GM21723 (cell line): Measurements from ENCODE around the gene PRRC2C.
A peak's percentile ranks its signal among the peaks of the same experiment; 100 is the strongest.
"Not testable (repeated sequence)": the region's sequence is repeated elsewhere in the genome, so short reads cannot be mapped to it uniquely, and the experiment has no call there.

ENCODE experiments used
- ATAC-seq: cut with Tn5 transposase; IDR thresholded peaks from one replicate; pipeline ENCODE4 v1.9.1; 2021; ENCODE audit warnings: mild to moderate bottlenecking, moderate library complexity; ENCODE audit not compliant: unreplicated experiment

The PRRC2C gene

DNA sequence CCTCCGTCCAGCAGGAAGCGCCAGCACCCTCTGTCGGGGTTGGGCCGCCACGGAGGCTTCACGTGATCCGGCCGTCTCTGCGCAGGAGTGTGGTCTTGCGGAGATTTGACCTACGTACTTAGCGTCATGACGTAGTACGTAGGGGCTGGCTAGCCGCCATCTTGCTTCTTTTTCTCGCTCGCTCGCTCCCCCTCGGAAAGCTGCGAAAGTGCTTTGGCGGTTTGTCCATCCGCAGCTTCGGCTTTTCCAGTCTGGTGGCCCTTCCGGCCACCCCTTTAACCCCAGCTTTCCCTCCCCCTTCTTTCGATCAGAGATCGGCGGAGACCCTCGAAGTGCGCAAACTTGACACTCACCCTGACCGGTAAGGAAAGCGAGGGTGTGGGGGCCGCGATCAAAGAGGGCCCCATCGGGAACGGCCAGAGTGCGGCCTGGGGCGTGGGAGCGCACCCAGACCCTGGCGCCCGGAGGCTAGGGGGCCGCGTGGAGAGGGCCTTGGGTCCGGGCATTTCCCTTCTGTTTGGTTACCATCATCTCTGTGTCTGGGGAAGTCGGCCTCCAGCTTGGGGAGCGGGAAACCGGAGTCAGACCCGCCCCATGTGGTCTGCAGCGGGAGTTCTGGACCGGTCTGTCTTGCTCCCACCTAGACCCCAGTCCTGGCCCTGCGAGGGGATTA is at the start of gene PRRC2C:
PRRC2C (plus strand) TSS at position 156 of the 673 bp plus-strand sequence. CDS start 26,559 bp downstream, outside the sequence.
- ATAC-seq: peak; percentile 95

GRCh38 chr1:171438441-171438840 is 46.9 kb upstream of the PRRC2C start:
- no peak for ATAC-seq

GRCh38 chr1:171440201-171440600 is 45.1 kb upstream of the PRRC2C start:
- ATAC-seq: not testable (repeated sequence)

- ATAC-seq: not testable (repeated sequence)
Measured at GRCh38 chr1:171441278-171441895, 43.9 kb upstream of the PRRC2C start.

DNA sequence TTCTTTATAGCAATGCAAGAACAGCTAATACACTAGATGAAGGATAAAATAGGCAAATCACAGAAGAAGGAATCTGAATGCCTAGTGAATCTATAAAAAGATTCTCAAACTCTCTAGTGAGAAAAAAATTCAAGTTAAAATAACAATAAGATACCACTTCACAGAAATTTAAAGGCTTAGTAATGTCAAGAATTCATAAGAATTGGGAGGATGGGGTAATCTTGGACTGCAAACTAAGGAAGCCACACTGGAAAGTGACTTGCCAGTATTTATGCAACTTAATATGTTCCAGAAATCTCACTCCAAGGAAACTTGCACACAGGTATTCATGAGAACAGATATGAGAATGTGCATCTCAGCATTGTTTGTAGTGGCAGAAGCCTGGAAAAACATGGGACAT is 38.9 kb upstream of the PRRC2C start:
- ATAC-seq: no peak

DNA sequence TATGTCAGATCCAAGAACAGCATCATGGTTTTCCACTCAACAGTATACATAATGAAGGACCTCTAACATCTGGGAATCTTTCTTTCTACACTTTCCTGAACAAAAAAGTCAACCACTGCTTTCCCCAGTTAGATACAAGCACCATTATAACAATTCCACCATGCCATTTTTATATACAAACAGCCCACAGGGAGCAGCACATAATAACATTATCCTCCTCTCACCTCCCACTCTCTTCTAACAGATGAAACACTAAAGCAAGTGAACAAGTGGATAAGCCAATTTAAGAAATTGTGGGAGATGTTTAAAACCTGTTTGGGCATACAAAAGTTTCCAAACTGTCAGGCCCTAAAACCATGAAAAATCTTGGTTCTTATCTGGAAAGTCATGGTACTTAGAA is 29.4 kb upstream of the PRRC2C start:
- ATAC-seq: no peak

DNA sequence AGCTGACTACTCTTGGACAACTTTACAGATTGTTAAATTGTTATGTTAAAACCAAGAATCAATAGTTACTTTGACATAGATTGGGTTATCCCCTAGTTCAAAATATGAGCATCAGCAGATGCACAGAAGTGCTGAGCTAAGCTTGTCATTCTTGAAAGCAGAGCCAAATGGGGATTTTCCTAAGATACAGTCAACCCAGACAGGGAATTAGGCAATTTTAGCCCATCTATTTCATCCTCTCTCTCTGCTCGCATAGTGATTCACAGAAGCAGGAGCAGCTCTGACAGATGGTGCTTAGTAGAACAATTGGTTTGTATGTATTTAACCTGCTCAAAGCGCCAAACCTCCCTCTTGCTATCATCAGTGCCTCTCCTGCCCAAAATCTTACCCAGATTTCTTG is 27.9 kb upstream of the PRRC2C start:
- ATAC-seq: no peak

DNA sequence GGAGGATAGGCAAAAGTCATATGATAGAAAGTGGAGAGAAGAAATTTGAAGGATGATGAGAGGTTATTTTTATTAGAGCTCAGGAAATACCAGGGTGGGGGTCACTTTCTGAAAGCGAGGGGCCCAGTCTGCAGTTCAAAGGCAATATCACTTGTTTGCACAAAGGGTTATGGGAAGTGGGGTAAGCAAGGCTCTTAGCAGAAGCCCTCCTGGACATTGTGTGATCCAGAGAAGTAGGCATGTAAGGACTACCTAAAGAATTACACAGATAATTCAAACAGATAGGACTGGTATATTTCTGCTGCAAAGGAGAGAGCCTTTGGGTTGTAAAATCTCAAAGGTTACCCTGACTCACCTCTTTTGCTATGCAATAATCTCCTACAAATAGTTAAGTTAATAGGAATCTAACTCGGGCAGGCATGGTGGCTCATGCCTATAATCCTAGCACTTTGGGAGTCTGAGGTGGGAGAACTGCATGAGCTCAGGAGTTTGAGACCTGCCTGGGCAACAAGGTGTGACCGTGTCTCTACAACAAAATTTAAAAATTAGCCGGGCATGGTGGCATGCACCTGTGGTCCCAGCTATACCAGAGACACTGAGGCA is 25.2 kb upstream of the PRRC2C start:
- no peak for ATAC-seq

GRCh38 chr1:171467626-171468025 is 17.7 kb upstream of the PRRC2C start:
- no peak for ATAC-seq

DNA sequence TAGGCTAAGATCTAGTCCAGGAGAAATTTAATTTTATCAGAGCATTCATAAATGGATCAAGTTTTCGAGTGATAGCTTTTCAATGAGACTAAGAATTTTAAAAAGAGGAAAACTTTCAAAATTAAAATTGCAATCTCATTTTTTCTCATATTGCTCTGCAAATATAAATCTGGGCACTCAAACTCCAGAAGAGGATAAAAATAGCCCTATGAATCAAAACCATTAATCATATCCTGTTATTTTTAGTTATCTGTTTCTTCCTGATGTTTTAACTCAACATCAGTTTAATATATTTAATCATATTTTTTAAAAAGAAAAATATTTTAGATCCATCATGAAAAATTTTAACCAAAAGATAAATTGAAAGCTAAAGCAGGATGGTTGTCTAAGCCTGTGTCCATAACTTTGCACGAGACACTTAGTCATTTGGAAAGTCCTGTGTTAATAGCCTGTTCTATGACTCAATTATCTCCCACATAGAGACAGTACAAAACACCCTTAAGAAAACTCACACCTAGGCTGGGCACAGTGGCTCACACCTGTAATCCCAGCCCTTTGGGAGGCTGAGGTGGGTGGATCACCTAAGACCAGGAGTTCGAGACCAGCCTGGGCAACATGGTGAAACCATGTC is 17.1 kb upstream of the PRRC2C start:
- peak; percentile 87 for ATAC-seq

DNA sequence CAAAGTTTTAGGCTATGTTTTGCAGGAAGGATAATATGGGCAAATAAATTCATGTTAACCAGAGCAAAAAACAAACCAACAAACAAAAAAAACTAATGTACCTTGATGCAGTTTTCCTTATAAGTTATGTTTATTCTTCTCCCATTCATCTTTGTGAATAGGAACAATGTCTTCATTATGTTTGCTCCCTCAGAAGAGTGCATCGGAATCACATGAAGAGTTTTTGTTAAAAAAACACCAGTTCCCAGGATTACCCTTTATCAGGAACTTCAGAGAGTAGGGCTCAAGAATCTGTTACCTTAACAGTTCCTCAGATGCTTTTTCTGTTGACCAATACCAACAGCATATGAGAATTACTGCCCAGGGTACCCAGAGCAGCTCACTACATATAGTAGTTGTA is 14.6 kb upstream of the PRRC2C start:
- ATAC-seq: no peak

DNA sequence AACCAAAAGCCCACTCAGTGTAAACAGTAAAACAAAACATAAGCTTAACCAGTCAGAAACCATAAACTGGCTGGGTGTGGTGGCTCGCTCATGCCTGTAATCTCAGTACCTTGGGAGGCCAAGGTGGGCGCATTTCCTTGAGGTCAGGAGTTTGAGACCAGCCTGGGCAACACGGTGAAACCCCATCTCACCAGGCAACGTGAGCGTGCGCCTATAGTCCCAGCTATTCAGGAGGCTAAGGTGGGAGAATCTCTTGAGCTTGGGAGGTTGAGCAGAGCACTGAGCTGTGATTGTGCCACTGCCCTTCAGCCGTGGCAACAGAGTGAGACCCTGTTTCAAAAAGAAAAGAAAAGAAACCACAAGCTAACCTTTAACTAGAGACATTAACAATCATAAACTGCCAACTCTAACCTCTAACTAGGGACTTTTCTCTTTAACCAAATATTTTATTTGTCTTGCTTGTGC is 13.1 kb upstream of the PRRC2C start:
- ATAC-seq: no peak

- no peak for ATAC-seq
Measured at GRCh38 chr1:171476829-171477228, 8.5 kb upstream of the PRRC2C start.

- no peak for ATAC-seq
Measured at GRCh38 chr1:171477804-171478203, 7.5 kb upstream of the PRRC2C start.

DNA sequence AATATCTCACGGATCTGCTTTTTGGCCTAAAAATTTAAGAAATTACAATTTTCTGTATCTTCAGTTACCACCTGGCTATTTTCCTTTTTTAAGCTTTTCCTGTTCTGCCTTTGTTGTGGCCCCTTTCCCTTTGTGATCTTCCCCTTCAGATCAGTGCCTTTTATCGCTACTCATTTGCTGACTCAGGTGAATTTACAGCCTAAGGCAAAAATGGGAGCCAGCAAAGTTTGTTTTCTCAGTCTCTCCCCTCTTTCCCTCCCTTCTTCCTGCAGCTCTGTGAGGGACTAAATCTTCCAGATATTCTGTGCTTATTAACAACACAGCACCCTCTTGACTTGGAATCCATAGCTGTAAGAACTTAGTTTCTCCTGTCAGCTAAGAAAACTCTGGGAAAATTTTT is 5.3 kb upstream of the PRRC2C start:
- ATAC-seq: no peak

GRCh38 chr1:171484760-171485374 is 463 bp upstream of the PRRC2C start:
- peak; percentile 70 for ATAC-seq

- peak; percentile 47 for ATAC-seq
Measured at GRCh38 chr1:171486048-171486519, 754 bp downstream of the PRRC2C start.

DNA sequence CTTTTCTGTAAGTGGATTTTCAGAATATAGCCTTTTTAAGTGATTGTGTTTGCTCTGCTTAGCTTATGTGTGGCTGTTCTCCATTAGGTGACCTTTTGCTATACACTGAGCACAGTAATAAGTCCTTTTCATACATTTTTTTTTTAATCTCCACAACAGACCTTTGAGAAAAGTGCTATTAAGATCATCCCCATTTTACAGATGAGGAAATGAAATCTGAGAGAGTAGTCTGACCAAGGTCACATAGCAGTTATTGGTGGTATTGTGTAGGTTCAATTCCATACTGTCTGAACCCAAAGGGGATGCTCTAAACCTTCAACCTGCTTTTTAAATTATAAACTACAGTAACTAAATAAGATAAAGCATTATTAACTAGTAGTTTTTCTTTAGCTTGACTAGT is 1.7 kb downstream of the PRRC2C start:
- no peak for ATAC-seq

DNA sequence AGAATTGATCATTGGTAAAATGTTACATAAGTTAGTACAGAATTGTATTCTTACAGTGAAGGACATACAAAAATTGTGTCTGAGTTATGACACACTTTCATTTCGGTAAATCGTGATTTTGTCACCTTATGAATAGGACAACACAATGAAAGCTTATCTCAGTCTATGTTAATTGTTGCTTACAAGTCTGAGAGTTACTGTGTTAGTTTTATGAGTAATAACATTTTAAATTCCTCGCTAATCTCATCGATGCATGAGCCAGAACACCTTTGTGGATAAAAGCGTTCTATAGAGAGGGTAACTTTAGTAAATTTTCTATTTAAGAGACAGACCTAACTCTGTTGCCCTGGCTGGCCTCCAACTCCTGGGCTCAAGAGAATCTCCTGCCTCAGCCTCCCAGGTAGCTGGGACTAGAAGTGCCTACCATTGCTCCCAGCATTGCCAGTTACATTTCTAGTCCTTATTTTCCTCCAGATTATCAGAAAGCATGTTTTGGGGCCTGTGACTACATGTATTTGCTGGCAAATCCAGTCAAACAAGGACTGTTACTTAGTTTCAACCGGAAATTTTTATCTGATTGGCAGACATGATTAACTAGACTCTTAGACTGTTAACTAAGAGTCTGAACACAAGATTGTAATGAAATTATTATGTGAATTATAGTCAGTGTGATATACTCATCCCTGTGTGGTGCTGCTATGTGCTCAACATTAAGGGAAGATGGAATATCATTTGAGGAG is 3.0 kb downstream of the PRRC2C start:
- no peak for ATAC-seq

DNA sequence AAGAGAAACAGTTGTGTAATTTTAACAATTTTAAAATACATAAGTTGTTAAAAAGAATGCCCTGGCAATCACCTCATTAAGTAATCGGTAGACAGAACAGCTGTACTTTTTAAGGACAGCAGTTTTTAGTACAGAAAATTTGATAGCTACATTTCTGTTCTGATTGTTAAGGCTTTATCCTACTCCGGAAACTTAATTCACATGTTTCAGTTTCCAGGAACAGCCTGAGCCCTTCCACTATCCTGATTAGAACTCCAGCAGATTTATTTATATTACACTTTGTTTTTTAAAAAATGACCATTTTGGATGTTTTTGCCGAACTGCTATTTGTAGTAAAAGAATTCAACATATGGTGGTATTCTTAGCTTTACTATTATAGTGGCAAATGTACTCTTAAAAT is 8.7 kb downstream of the PRRC2C start:
- no peak for ATAC-seq
